K562 (cell line): Measurements from ENCODE around the gene KIAA0319L. TPM values are rescaled to one million over a fixed set of nuclear protein-coding genes. Genes with fewer than 3 reads are reported as not detected.

Experiments used
- ATF7 ChIP-seq: fragments of 450-650 bp; IDR thresholded peaks from 2 replicates; pipeline ENCODE4 v1.7.1; 2014; ENCODE audit warnings: mild to moderate bottlenecking, moderate library complexity
- BRD9 ChIP-seq: fragments of 450-650 bp; IDR thresholded peaks from 2 replicates; pipeline ENCODE4 v1.6.1; 2018; ENCODE audit warnings: low read depth; ENCODE audit not compliant: partially characterized antibody
- CBFB ChIP-seq: sonication (generic); formaldehyde crosslinking; IDR thresholded peaks from 2 replicates; pipeline ENCODE4 v1.4.0; 2020; ENCODE audit warnings: mild to moderate bottlenecking, missing genetic modification reagents
- ETV5 ChIP-seq: sonication (generic); formaldehyde crosslinking; IDR thresholded peaks from 2 replicates; pipeline ENCODE4 v1.4.0; 2020; ENCODE audit warnings: low read depth, mild to moderate bottlenecking, missing genetic modification reagents
- FOXM1 ChIP-seq, 2 experiments: fragments of 450-650 bp in 1 of 2; sonication (generic) in 1 of 2; formaldehyde crosslinking in 1 of 2; IDR thresholded peaks; 2 replicates each; pipeline versions ENCODE4 v1.6.1 to v1.9.0; 2017 to 2022; ENCODE audit warnings: low read depth in 2 of 2, mild to moderate bottlenecking in 2 of 2, missing genetic modification reagents in 1 of 2, moderate library complexity in 1 of 2
- GABPA ChIP-seq: fragments of 200-800 bp; sonication (Bioruptor generic); conservative IDR thresholded peaks from 2 replicates; pipeline ENCODE4 v1.6.1; 2016; ENCODE audit warnings: low read depth, missing genetic modification characterization, missing compliant biosample characterization
- HDAC2 ChIP-seq: fragments of 450-650 bp; IDR thresholded peaks from 2 replicates; pipeline ENCODE4 v1.6.1; 2016; ENCODE audit warnings: mild to moderate bottlenecking
- L3MBTL2 ChIP-seq: fragments of 450-650 bp; IDR thresholded peaks from 2 replicates; pipeline ENCODE4 v1.6.1; 2016; ENCODE audit warnings: mild to moderate bottlenecking, moderate library complexity
- MAFF ChIP-seq: IDR thresholded peaks from 2 replicates; pipeline ENCODE4 v1.6.1; 2012; ENCODE audit warnings: low read length, improper control_type of control experiment
- MYBL2 ChIP-seq, 2 experiments: fragments of 450-650 bp in 1 of 2; sonication (generic) in 1 of 2; formaldehyde crosslinking in 1 of 2; IDR thresholded peaks; 2 replicates each; pipeline versions ENCODE4 v1.6.1 to v1.8.1; 2017 to 2022; ENCODE audit warnings: borderline replicate concordance in 1 of 2, inconsistent platforms in 1 of 2, low read depth in 1 of 2, mild to moderate bottlenecking in 1 of 2, missing genetic modification reagents in 1 of 2, moderate library complexity in 1 of 2
- SRF ChIP-seq, 2 experiments: fragments of 250-450, 450-650 bp in 1 of 2; sonication (Bioruptor Pico) in 1 of 2; sonication (generic) in 1 of 2; formaldehyde crosslinking; IDR thresholded peaks; 2 replicates each; pipeline versions ENCODE4 v1.5.0 to v1.5.1; 2020 to 2022; ENCODE audit warnings: mild to moderate bottlenecking in 1 of 2, missing genetic modification reagents in 1 of 2
- ZNF175 ChIP-seq: fragments of 200-800 bp; sonication (Bioruptor generic); IDR thresholded peaks from 2 replicates; pipeline ENCODE4 v1.6.1; 2016; ENCODE audit warnings: low read depth, mild to moderate bottlenecking, missing genetic modification characterization, missing compliant biosample characterization
- ZNF24 ChIP-seq: fragments of 450-650 bp; IDR thresholded peaks from 2 replicates; pipeline ENCODE4 v1.6.1; 2016
- ZNF764 ChIP-seq: fragments of 250-450 bp; sonication (Bioruptor Pico); IDR thresholded peaks from 2 replicates; pipeline ENCODE4 v1.4.0; 2020; ENCODE audit warnings: low read depth, mild to moderate bottlenecking, moderate library complexity
- polyA plus RNA-seq, 8 experiments: library from polyadenylated mRNA; depleted of rRNA in 4 of 8; stranded (reverse) in 5 of 8; unstranded in 3 of 8; fragments of >200 nt; fragmentation: Nextera tagmentation in 2 of 8; fragmentation: Illumina TruSeq in 1 of 8; extraction: Ambion mirVana in 2 of 8; extraction: Trizol in 1 of 8; gene quantifications; 2 replicates each; pipeline versions ENCODE4 v1.2.1 to v1.2.3, GENCODE V29; 2011 to 2014; ENCODE audit warnings: inconsistent platforms in 1 of 8, missing spikeins in 1 of 8
- total RNA-seq, 7 experiments: library from RNA; depleted of rRNA in 6 of 7; stranded (reverse); fragments of >200 nt in 6 of 7; fragmentation: Illumina TruSeq in 2 of 7; extraction: Trizol in 2 of 7; gene quantifications; 2 replicates each; pipeline versions ENCODE4 v1.2.1 to v1.2.3, GENCODE V29; 2011 to 2021; ENCODE audit warnings: low replicate concordance in 1 of 7
- TF ChIP-seq, protein P1 (sequence below): fragments of 450-650 bp; IDR thresholded peaks from one replicate; pipeline ENCODE4 v1.6.1; 2018; ENCODE audit warnings: mild to moderate bottlenecking, moderate library complexity; ENCODE audit not compliant: partially characterized antibody
- TF ChIP-seq, protein P2 (sequence below): fragments of 200-800 bp; sonication (Bioruptor generic); IDR thresholded peaks from 2 replicates; pipeline ENCODE4 v1.6.1; 2017; ENCODE audit warnings: missing genetic modification characterization, missing compliant biosample characterization
- TF ChIP-seq, protein P3 (sequence below), 2 experiments: fragments of 450-650 bp in 1 of 2; IDR thresholded peaks; 2 replicates each; pipeline ENCODE4 v1.6.1; 2011 to 2017; ENCODE audit warnings: low read depth in 2 of 2, antibody characterized with exemption in 1 of 2, borderline replicate concordance in 1 of 2, low read length in 1 of 2, mild to moderate bottlenecking in 1 of 2, mixed read lengths in 1 of 2; ENCODE audit not compliant: control insufficient read depth in 1 of 2
- TF ChIP-seq, protein P4 (sequence below): fragments of 150-350 bp; conservative IDR thresholded peaks from 2 replicates; pipeline ENCODE4 v1.6.1; 2014; ENCODE audit warnings: low read length

The KIAA0319L gene
- total and polyA plus RNA-seq, 9 of the 15 experiments (the other 6 are each of a cell fraction or from before 2014, with no cell fraction given) = 2.4 to 51.7 (median 27.4) TPM

DNA sequence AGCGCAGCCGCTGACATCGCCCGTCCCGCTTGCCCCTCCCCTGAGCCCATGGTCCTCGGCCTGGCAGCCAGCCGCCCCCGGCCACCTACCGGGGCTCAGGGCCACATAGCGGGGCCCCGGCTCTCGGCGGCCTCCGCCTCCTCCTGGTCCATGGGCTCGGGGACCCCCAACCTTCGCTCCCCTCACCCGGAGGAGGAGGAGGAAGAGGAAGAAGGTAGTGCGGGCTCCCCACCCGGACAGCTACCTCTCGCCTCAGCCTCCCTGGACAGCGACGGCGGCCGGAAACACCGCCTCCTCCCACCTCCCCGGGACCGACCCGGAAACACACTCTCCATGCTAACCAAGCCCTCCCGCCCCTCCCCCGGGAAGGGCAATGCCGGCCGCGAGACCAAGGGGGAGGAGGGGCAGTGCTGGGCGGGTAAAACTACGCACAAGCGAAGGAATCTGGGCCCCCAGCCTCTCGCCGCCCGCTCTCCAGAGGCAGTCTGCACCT is at the start of gene KIAA0319L (continued):
- TF ChIP-seq, protein P1, sequence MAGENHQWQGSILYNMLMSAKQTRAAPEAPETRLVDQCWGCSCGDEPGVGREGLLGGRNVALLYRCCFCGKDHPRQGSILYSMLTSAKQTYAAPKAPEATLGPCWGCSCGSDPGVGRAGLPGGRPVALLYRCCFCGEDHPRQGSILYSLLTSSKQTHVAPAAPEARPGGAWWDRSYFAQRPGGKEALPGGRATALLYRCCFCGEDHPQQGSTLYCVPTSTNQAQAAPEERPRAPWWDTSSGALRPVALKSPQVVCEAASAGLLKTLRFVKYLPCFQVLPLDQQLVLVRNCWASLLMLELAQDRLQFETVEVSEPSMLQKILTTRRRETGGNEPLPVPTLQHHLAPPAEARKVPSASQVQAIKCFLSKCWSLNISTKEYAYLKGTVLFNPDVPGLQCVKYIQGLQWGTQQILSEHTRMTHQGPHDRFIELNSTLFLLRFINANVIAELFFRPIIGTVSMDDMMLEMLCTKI = no peak
- TF ChIP-seq MYBL2 (IDR thresholded peaks at IDR 0.05; ENCODE audit: low read depth) = no peak
- TF ChIP-seq MYBL2 (CRISPR knock-in tag; IDR thresholded peaks at IDR 0.05; ENCODE audit: borderline replicate concordance) = no peak
- TF ChIP-seq ETV5 (CRISPR knock-in tag) = peak; percentile 87
- TF ChIP-seq, protein P2, sequence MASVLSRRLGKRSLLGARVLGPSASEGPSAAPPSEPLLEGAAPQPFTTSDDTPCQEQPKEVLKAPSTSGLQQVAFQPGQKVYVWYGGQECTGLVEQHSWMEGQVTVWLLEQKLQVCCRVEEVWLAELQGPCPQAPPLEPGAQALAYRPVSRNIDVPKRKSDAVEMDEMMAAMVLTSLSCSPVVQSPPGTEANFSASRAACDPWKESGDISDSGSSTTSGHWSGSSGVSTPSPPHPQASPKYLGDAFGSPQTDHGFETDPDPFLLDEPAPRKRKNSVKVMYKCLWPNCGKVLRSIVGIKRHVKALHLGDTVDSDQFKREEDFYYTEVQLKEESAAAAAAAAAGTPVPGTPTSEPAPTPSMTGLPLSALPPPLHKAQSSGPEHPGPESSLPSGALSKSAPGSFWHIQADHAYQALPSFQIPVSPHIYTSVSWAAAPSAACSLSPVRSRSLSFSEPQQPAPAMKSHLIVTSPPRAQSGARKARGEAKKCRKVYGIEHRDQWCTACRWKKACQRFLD = no peak
- no peak for TF ChIP-seq L3MBTL2
- no peak for TF ChIP-seq ZNF175 (CRISPR knock-in tag)
- 0 out of 2 replicates have a peak, but pooled peaks have one; percentile 6 for TF ChIP-seq FOXM1 (IDR thresholded peaks at IDR 0.05; ENCODE audit: low read depth)
- TF ChIP-seq FOXM1 (CRISPR knock-in tag; IDR thresholded peaks at IDR 0.05; ENCODE audit: low read depth) = peak; percentile 93
- no peak for TF ChIP-seq BRD9
- TF ChIP-seq GABPA = peak; percentile 100
- peak; percentile 47; the same call in 1 of the 2 replicates for TF ChIP-seq ZNF24
- peak in 1 of 2 experiments; percentile 96; a peak in 1 of 4 replicates for TF ChIP-seq SRF (CRISPR knock-in tag; IDR thresholded peaks at IDR 0.05)
- peak; percentile 69 for TF ChIP-seq ATF7
- TF ChIP-seq, protein P3, sequence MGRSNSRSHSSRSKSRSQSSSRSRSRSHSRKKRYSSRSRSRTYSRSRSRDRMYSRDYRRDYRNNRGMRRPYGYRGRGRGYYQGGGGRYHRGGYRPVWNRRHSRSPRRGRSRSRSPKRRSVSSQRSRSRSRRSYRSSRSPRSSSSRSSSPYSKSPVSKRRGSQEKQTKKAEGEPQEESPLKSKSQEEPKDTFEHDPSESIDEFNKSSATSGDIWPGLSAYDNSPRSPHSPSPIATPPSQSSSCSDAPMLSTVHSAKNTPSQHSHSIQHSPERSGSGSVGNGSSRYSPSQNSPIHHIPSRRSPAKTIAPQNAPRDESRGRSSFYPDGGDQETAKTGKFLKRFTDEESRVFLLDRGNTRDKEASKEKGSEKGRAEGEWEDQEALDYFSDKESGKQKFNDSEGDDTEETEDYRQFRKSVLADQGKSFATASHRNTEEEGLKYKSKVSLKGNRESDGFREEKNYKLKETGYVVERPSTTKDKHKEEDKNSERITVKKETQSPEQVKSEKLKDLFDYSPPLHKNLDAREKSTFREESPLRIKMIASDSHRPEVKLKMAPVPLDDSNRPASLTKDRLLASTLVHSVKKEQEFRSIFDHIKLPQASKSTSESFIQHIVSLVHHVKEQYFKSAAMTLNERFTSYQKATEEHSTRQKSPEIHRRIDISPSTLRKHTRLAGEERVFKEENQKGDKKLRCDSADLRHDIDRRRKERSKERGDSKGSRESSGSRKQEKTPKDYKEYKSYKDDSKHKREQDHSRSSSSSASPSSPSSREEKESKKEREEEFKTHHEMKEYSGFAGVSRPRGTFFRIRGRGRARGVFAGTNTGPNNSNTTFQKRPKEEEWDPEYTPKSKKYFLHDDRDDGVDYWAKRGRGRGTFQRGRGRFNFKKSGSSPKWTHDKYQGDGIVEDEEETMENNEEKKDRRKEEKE (IDR thresholded peaks at IDR 0.05; ENCODE audit: borderline replicate concordance in 1 of 2, control insufficient read depth in 1 of 2, low read depth in 2 of 2, low read length in 1 of 2) = 0 out of 4 replicates have a peak, but pooled peaks of 1 of the 2 experiments have one; percentile 64
- 0 out of 2 replicates have a peak, but pooled peaks have one; percentile 39 for TF ChIP-seq CBFB (CRISPR knock-in tag)
- TF ChIP-seq HDAC2 = peak; percentile 89
- TF ChIP-seq MAFF = no peak
- TF ChIP-seq ZNF764 = peak; percentile 56; the same call in 1 of the 2 replicates
- TF ChIP-seq, protein P4, sequence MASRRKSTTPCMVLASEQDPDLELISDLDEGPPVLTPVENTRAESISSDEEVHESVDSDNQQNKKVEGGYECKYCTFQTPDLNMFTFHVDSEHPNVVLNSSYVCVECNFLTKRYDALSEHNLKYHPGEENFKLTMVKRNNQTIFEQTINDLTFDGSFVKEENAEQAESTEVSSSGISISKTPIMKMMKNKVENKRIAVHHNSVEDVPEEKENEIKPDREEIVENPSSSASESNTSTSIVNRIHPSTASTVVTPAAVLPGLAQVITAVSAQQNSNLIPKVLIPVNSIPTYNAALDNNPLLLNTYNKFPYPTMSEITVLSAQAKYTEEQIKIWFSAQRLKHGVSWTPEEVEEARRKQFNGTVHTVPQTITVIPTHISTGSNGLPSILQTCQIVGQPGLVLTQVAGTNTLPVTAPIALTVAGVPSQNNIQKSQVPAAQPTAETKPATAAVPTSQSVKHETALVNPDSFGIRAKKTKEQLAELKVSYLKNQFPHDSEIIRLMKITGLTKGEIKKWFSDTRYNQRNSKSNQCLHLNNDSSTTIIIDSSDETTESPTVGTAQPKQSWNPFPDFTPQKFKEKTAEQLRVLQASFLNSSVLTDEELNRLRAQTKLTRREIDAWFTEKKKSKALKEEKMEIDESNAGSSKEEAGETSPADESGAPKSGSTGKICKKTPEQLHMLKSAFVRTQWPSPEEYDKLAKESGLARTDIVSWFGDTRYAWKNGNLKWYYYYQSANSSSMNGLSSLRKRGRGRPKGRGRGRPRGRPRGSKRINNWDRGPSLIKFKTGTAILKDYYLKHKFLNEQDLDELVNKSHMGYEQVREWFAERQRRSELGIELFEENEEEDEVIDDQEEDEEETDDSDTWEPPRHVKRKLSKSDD = no peak
